Uterus (tissue), 2 donors: ENCODE measurements around the gene GZMA.

Experiments used
- POLR2A ChIP-seq, 2 donors: fragments of 450-650 bp; IDR thresholded peaks; one replicate each; pipeline ENCODE4 v1.6.1; 2016; ENCODE audit warnings: antibody characterized with exemption in 2 of 2, mild to moderate bottlenecking in 1 of 2, moderate library complexity in 1 of 2
- TF ChIP-seq, protein P1 (sequence below), 4 experiments: fragments of 200-600 bp in 2 of 4; fragments of 450-650 bp in 2 of 4; sonication (generic) in 2 of 4; IDR thresholded peaks; one replicate each; pipeline ENCODE4 v1.5.1; 2016 to 2019; ENCODE audit warnings: antibody characterized with exemption in 4 of 4, mild to moderate bottlenecking in 2 of 4, moderate library complexity in 1 of 4

GRCh38 chr5:55110217-55110616 is 7.8 kb downstream of the GZMA start:
- TF ChIP-seq, protein P1, sequence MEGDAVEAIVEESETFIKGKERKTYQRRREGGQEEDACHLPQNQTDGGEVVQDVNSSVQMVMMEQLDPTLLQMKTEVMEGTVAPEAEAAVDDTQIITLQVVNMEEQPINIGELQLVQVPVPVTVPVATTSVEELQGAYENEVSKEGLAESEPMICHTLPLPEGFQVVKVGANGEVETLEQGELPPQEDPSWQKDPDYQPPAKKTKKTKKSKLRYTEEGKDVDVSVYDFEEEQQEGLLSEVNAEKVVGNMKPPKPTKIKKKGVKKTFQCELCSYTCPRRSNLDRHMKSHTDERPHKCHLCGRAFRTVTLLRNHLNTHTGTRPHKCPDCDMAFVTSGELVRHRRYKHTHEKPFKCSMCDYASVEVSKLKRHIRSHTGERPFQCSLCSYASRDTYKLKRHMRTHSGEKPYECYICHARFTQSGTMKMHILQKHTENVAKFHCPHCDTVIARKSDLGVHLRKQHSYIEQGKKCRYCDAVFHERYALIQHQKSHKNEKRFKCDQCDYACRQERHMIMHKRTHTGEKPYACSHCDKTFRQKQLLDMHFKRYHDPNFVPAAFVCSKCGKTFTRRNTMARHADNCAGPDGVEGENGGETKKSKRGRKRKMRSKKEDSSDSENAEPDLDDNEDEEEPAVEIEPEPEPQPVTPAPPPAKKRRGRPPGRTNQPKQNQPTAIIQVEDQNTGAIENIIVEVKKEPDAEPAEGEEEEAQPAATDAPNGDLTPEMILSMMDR (IDR thresholded peaks at IDR 0.05) = no peak
- no peak for TF ChIP-seq POLR2A (IDR thresholded peaks at IDR 0.05)
